Fibroblast of pulmonary artery (primary cell): ENCODE data around the gene PRAMEF13.
"Not testable (repeated sequence)": the region's sequence is repeated elsewhere in the genome, so short reads cannot be mapped to it uniquely, and the experiment has no call there.

Experiments used
- DNase-seq: peaks from one replicate; pipeline ENCODE4 v3.0.0-alpha.2; 2010; ENCODE audit warnings: low read depth
- H3K4me3 ChIP-seq: replicated peaks from 2 replicates; pipeline ENCODE4 v1.5.1; 2011; ENCODE audit warnings: low read depth, mild to moderate bottlenecking, control low read depth, low read length, moderate library complexity
- CTCF ChIP-seq: IDR thresholded peaks from 2 replicates; pipeline ENCODE4 v1.5.1; 2011; ENCODE audit warnings: mild to moderate bottlenecking, control low read depth, low read length, inconsistent platforms; ENCODE audit errors: missing control alignments

The PRAMEF13 gene

DNA sequence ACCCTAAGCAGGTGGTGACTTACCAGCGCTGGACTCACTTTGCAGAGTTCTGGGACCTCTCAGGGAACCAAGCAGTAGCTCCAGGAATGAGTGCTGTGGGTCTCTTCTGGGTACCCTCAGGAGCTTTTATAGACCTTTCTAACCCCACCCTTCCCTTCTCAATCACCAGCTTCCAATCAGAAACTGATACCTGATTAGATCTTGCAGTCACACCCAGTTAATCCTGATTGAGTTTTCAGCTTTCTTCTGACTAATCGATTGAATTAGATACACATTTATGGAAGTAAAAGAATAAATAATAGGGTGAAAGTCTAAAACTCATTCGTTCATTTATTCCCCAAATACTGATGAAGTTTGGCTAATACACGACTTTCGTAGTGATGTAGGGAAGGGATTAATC, at the start of gene PRAMEF13:
Gene PRAMEF13, minus strand, starts transcription at position 101 of the 400 bp plus-strand sequence. CDS start 1,820 bp downstream, outside the sequence.
- not testable (repeated sequence) for H3K4me3 ChIP-seq, DNase-seq

- DNase-seq, result not testable (repeated sequence)
Measured at GRCh38 chr1:13247122-13247521, 45.9 kb upstream of the PRAMEF13 start.

GRCh38 chr1:13246554-13246871, 45.3 kb upstream of the PRAMEF13 start:
- not testable (repeated sequence) for H3K4me3 ChIP-seq, DNase-seq

More at GRCh38 chr1:13247122-13247521, 45.9 kb upstream of the PRAMEF13 start:
- not testable (repeated sequence) for H3K4me3 ChIP-seq

GRCh38 chr1:13245841-13246553, 44.8 kb upstream of the PRAMEF13 start:
- H3K4me3 ChIP-seq, DNase-seq: not testable (repeated sequence)

DNA sequence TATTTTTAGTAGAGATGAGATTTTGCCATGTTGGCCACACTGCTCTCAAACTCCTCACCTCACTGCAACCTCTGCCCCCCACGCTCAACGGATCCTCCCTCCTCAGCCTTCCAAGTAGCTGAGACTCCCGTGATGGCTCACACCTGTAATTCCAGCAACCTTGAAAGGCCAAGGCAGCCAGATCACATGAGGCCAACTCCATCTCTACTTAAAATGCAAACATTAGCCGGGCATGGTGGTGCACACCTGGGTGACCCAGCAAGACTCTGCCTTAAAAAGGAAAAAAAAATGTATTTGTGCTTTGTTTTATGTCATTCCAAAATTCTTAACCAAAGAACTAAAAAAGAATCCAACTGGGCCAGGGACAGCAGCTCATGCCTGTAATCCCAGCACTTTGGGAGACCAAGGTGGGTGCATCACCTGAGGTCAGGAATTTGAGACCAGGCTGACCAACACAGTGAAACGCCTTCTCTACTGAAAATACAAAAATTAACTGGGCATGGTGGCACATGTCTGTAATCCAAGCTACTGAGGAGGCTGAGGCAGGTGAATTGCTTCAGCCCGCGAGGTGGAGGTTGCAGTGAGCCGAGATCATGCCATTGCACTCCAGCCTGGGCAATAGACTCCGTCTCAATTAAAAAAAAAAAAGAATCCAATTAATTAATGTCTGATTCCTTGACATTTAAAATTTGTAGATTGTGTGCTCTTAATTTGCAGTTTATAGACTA, 42.5 kb upstream of the PRAMEF13 start:
- not testable (repeated sequence) for DNase-seq, H3K4me3 ChIP-seq

DNA sequence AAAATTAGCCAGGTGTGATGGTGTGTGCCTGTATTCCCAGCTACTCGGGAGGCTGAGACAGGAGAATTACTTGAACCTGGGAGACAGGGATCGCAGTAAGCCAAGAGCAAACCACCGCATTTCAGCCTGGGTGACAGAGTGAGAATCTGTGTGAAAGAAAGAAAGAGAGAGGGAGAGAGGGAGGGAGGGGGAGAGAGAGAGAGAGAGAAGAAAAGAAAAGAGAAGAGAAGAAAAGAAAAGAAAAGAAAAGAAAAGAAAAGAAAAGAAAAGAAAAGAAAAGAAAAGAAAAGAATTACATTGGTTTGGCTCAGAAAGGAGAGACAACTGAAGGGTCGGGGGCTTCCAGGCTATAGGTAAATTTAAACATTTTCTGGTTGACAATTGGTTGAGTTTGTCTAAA, 38.4 kb upstream of the PRAMEF13 start:
- DNase-seq, H3K4me3 ChIP-seq: not testable (repeated sequence)

DNA sequence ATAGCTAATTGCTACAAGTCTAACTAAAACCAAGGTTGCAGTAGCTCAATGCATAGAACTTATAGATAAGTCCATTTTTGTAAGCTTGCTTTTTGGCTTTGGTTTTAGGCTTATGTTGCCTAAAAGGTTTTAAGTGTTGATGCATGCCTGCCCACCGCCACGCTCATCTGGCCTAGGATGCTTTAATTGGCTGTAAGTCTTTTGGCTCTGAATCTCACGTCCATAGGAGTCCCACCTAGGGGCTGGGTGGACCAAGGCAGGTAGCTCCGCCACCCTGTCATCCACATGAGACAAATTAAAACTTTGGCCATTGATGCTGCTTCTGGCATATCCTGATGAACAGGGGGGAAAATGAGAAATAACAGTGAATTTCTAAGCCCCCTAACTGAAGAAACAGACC, 36.4 kb upstream of the PRAMEF13 start:
- DNase-seq, H3K4me3 ChIP-seq: not testable (repeated sequence)

- not testable (repeated sequence) for DNase-seq, H3K4me3 ChIP-seq
Measured at GRCh38 chr1:13234057-13234456, 32.8 kb upstream of the PRAMEF13 start.

- not testable (repeated sequence) for DNase-seq
Measured at GRCh38 chr1:13232056-13232455, 30.8 kb upstream of the PRAMEF13 start.

GRCh38 chr1:13231061-13231750, 30.0 kb upstream of the PRAMEF13 start:
- H3K4me3 ChIP-seq, DNase-seq: not testable (repeated sequence)

More at GRCh38 chr1:13232056-13232455, 30.8 kb upstream of the PRAMEF13 start:
- H3K4me3 ChIP-seq, result not testable (repeated sequence)

- DNase-seq, H3K4me3 ChIP-seq: not testable (repeated sequence)
Measured at GRCh38 chr1:13230601-13231000, 29.4 kb upstream of the PRAMEF13 start.

DNA sequence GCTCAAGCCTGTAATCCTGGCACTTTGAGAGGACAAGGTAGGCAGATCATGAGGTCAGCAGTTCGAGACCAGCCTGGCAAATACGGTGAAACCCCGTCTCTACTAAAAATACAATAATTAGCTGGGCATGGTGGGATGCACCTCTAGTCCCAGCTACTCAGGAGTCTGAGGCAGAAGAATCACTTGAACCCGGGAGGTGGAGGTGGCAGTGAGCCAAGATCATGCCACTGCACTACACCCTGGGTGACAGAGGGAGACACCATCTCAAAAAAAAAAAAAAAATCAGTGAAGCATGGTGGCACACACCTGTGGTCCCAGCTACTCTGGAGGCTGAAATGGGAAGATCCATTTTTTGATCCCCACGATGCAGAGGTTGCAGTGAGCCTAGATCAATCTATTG, 28.9 kb upstream of the PRAMEF13 start:
- not testable (repeated sequence) for H3K4me3 ChIP-seq, DNase-seq

- DNase-seq, result no peak
- no peak overlapping the region for H3K4me3 ChIP-seq
- TF ChIP-seq CTCF, result no peak
Measured at GRCh38 chr1:13228343-13228781, 27.2 kb upstream of the PRAMEF13 start.

DNA sequence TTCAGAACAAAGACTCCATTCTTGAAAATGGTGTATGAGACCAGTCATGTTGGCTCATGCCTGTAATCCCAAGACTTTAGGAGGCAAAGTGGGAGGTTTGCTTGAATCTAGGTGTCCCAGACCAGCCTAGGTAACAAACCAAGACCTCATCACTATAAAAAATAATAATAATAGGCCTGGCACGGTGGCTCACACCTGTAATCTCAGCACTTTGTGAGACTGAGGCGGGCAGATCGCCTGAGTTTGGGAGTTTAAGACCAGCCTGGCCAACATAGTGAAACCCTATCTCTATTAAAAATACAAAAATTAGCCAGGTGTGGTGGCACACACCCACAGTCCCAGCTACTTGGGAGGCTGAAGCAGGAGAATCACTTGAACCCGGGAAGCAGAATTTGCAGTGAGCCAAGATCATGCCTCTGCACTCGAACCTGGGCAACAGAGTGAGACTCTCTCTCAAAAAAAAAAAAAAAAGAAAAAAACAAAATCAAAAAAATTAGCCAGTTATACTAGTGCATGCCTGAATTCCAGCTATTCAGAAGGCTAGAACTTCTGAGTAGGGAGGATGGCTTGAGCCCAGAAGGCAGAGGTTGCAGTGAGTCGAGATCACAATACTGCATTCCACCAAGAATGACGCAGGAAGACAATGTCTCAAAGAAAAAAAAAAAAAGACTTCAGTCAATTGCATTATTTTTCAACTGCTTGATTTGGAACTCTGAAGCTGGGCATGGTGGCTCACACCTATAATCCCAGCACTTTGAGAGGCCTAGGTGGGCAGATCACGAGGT, 26.3 kb upstream of the PRAMEF13 start:
- H3K4me3 ChIP-seq, DNase-seq: not testable (repeated sequence)

- DNase-seq, H3K4me3 ChIP-seq: not testable (repeated sequence)
Measured at GRCh38 chr1:13225675-13226204, 24.5 kb upstream of the PRAMEF13 start, which contains the start of gene PRAMEF18. Gene PRAMEF18 (minus strand): TSS chr1:13226154. CDS start chr1:13226106, 48 bp downstream.
